GM12892 (cell line): Measurements from ENCODE around the gene NDN.

Experiments used
- POLR2A ChIP-seq: IDR thresholded peaks from 2 replicates; pipeline ENCODE4 v1.6.1; 2011; ENCODE audit warnings: low read depth, low read length, control low read depth
- POLR2AphosphoS5 ChIP-seq: IDR thresholded peaks from 2 replicates; pipeline ENCODE4 v1.6.1; 2011; ENCODE audit warnings: low read depth, low read length, control low read depth

- TF ChIP-seq POLR2AphosphoS5 (no peak), POLR2A (no peak)
These were observed 21.2 kb upstream of the NDN start for GRCh38 chr15:23708332-23708731.
